ENCODE measurements around the gene HES6.

DNA sequence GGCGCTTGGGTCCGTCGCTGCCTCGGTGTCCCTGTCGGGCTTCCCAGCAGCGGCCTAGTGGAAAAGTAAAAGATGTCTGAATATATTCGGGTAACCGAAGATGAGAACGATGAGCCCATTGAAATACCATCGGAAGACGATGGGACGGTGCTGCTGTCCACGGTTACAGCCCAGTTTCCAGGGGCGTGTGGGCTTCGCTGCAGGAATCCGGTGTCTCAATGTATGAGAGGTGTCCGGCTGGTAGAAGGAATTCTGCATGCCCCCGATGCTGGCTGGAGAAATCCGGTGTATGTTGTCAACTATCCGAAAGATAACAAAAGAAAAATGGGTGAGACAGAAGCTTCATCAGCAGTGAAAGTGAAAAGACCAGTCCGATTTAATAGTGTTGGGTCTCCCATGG lies 8.0 kb downstream of the HES6 start:
- TF ChIP-seq, protein P1, sequence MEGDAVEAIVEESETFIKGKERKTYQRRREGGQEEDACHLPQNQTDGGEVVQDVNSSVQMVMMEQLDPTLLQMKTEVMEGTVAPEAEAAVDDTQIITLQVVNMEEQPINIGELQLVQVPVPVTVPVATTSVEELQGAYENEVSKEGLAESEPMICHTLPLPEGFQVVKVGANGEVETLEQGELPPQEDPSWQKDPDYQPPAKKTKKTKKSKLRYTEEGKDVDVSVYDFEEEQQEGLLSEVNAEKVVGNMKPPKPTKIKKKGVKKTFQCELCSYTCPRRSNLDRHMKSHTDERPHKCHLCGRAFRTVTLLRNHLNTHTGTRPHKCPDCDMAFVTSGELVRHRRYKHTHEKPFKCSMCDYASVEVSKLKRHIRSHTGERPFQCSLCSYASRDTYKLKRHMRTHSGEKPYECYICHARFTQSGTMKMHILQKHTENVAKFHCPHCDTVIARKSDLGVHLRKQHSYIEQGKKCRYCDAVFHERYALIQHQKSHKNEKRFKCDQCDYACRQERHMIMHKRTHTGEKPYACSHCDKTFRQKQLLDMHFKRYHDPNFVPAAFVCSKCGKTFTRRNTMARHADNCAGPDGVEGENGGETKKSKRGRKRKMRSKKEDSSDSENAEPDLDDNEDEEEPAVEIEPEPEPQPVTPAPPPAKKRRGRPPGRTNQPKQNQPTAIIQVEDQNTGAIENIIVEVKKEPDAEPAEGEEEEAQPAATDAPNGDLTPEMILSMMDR (IDR thresholded peaks at IDR 0.05 in 2 of 3, conservative IDR thresholded peaks at IDR 0.05 in 1 of 3; ENCODE audit: control insufficient read depth in 2 of 3, extremely low read depth in 1 of 3, insufficient read depth in 1 of 3, low read depth in 3 of 3, low read length in 3 of 3) = no peak
- TF ChIP-seq TCF7 (IDR thresholded peaks at IDR 0.05; ENCODE audit: borderline replicate concordance) (no peak), BHLHE40 (IDR thresholded peaks at IDR 0.05; ENCODE audit: borderline replicate concordance in 1 of 2, low read depth in 2 of 2, low read length in 1 of 2) (no peak), BMI1 (IDR thresholded peaks at IDR 0.05; ENCODE audit: borderline replicate concordance) (no peak), EED (IDR thresholded peaks at IDR 0.05; ENCODE audit: low read depth) (no peak), POLR2A (IDR thresholded peaks at IDR 0.05; ENCODE audit: low read depth, low read length) (no peak), YY1 (IDR thresholded peaks at IDR 0.05; ENCODE audit: low read depth, low read length) (no peak), FOXK2 (IDR thresholded peaks at IDR 0.05) (no peak), HDAC6 (IDR thresholded peaks at IDR 0.05; ENCODE audit: unreplicated experiment) (no peak), NR2C2 (IDR thresholded peaks at IDR 0.05; ENCODE audit: borderline replicate concordance, control insufficient read depth, insufficient read length, low read depth) (no peak)
- TF ChIP-seq, protein P2, sequence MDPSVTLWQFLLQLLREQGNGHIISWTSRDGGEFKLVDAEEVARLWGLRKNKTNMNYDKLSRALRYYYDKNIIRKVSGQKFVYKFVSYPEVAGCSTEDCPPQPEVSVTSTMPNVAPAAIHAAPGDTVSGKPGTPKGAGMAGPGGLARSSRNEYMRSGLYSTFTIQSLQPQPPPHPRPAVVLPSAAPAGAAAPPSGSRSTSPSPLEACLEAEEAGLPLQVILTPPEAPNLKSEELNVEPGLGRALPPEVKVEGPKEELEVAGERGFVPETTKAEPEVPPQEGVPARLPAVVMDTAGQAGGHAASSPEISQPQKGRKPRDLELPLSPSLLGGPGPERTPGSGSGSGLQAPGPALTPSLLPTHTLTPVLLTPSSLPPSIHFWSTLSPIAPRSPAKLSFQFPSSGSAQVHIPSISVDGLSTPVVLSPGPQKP (IDR thresholded peaks at IDR 0.05; ENCODE audit: low read depth, low read length) = no peak
- TF ChIP-seq, protein P3, sequence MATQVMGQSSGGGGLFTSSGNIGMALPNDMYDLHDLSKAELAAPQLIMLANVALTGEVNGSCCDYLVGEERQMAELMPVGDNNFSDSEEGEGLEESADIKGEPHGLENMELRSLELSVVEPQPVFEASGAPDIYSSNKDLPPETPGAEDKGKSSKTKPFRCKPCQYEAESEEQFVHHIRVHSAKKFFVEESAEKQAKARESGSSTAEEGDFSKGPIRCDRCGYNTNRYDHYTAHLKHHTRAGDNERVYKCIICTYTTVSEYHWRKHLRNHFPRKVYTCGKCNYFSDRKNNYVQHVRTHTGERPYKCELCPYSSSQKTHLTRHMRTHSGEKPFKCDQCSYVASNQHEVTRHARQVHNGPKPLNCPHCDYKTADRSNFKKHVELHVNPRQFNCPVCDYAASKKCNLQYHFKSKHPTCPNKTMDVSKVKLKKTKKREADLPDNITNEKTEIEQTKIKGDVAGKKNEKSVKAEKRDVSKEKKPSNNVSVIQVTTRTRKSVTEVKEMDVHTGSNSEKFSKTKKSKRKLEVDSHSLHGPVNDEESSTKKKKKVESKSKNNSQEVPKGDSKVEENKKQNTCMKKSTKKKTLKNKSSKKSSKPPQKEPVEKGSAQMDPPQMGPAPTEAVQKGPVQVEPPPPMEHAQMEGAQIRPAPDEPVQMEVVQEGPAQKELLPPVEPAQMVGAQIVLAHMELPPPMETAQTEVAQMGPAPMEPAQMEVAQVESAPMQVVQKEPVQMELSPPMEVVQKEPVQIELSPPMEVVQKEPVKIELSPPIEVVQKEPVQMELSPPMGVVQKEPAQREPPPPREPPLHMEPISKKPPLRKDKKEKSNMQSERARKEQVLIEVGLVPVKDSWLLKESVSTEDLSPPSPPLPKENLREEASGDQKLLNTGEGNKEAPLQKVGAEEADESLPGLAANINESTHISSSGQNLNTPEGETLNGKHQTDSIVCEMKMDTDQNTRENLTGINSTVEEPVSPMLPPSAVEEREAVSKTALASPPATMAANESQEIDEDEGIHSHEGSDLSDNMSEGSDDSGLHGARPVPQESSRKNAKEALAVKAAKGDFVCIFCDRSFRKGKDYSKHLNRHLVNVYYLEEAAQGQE (IDR thresholded peaks at IDR 0.05; ENCODE audit: low read depth, low read length) = no peak
- TF ChIP-seq, protein P4, sequence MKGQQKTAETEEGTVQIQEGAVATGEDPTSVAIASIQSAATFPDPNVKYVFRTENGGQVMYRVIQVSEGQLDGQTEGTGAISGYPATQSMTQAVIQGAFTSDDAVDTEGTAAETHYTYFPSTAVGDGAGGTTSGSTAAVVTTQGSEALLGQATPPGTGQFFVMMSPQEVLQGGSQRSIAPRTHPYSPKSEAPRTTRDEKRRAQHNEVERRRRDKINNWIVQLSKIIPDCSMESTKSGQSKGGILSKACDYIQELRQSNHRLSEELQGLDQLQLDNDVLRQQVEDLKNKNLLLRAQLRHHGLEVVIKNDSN (IDR thresholded peaks at IDR 0.05; ENCODE audit: borderline replicate concordance, extremely low read length, insufficient read depth, low read depth, low read length) = no peak
- TF ChIP-seq, protein P5, sequence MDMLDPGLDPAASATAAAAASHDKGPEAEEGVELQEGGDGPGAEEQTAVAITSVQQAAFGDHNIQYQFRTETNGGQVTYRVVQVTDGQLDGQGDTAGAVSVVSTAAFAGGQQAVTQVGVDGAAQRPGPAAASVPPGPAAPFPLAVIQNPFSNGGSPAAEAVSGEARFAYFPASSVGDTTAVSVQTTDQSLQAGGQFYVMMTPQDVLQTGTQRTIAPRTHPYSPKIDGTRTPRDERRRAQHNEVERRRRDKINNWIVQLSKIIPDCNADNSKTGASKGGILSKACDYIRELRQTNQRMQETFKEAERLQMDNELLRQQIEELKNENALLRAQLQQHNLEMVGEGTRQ (IDR thresholded peaks at IDR 0.05; ENCODE audit: borderline replicate concordance, low read depth, low read length) = no peak

Measured in GM12878 (cell line).